Mesenchymal stem cell (in vitro differentiated cells and primary cell): ENCODE results near the gene GRK1.

Experiments
- DNase-seq: peaks from one replicate; pipeline ENCODE4 v3.0.0-alpha.2; 2013
- H2AFZ ChIP-seq: one replicate; pipeline ENCODE4 v1.6.1; 2013; ENCODE audit warnings: low read depth, mild to moderate bottlenecking, control low read depth, inconsistent platforms, low read length, moderate library complexity
- H2AK5ac ChIP-seq: 2 replicates; pipeline ENCODE4 v1.6.1; 2013; ENCODE audit warnings: low read length, moderate library complexity, mild to moderate bottlenecking, inconsistent platforms; ENCODE audit not compliant: severe bottlenecking
- H2BK120ac ChIP-seq: one replicate; pipeline ENCODE4 v1.6.1; 2013; ENCODE audit warnings: low read depth, mild to moderate bottlenecking, inconsistent platforms, low read length, moderate library complexity
- H2BK12ac ChIP-seq, 2 experiments: one replicate each; pipeline ENCODE4 v1.6.1; 2013; ENCODE audit warnings: inconsistent platforms in 2 of 2, low read length in 2 of 2, mild to moderate bottlenecking in 2 of 2, moderate library complexity in 2 of 2, control low read depth in 1 of 2
- H2BK15ac ChIP-seq: one replicate; pipeline ENCODE4 v1.6.1; 2013; ENCODE audit warnings: mild to moderate bottlenecking, low read depth, inconsistent platforms; ENCODE audit not compliant: poor library complexity, severe bottlenecking
- H2BK5ac ChIP-seq: 2 replicates; pipeline ENCODE4 v1.6.1; 2013; ENCODE audit warnings: low read depth, mild to moderate bottlenecking, low read length, control low read depth, inconsistent platforms; ENCODE audit not compliant: poor library complexity, severe bottlenecking
- H3K14ac ChIP-seq, 2 experiments: one replicate each; pipeline ENCODE4 v1.6.1; 2013; ENCODE audit warnings: inconsistent platforms in 2 of 2, low read length in 2 of 2, control low read depth in 1 of 2, mild to moderate bottlenecking in 1 of 2, moderate library complexity in 1 of 2
- H3K18ac ChIP-seq, 2 experiments: one replicate each; pipeline ENCODE4 v1.6.1; 2013; ENCODE audit warnings: inconsistent platforms in 2 of 2, low read length in 2 of 2, control low read depth in 1 of 2, low read depth in 1 of 2, mild to moderate bottlenecking in 1 of 2
- H3K23ac ChIP-seq, 2 experiments: one replicate each; pipeline ENCODE4 v1.6.1; 2013; ENCODE audit warnings: inconsistent platforms in 2 of 2, low read length in 2 of 2, mild to moderate bottlenecking in 2 of 2, moderate library complexity in 2 of 2, control low read depth in 1 of 2
- H3K27ac ChIP-seq: 2 replicates; pipeline ENCODE4 v1.5.1; 2013; ENCODE audit warnings: mild to moderate bottlenecking, moderate library complexity, low read length, control low read depth, inconsistent platforms; ENCODE audit not compliant: poor library complexity, severe bottlenecking
- H3K27me3 ChIP-seq, 2 experiments: 2 replicates each; pipeline versions ENCODE4 v1.6.1 to v1.7.0; 2013; ENCODE audit warnings: low read length in 2 of 2, mild to moderate bottlenecking in 2 of 2, moderate library complexity in 2 of 2, control low read depth in 1 of 2, inconsistent platforms in 1 of 2; ENCODE audit not compliant: control insufficient read depth in 1 of 2, insufficient read depth in 1 of 2
- H3K36me3 ChIP-seq, 2 experiments: 2 replicates each; pipeline versions ENCODE4 v1.6.1 to v1.7.0; 2013; ENCODE audit warnings: low read length in 2 of 2, control low read depth in 1 of 2, inconsistent platforms in 1 of 2, low read depth in 1 of 2, mild to moderate bottlenecking in 1 of 2; ENCODE audit not compliant: insufficient read depth in 2 of 2, control insufficient read depth in 1 of 2
- H3K4ac ChIP-seq, 2 experiments: one replicate each; pipeline ENCODE4 v1.6.1; 2013; ENCODE audit warnings: inconsistent platforms in 2 of 2, low read length in 2 of 2, mild to moderate bottlenecking in 2 of 2, moderate library complexity in 2 of 2, control low read depth in 1 of 2, low read depth in 1 of 2
- H3K4me1 ChIP-seq: 2 replicates; pipeline ENCODE4 v1.6.1; 2013; ENCODE audit warnings: low read depth, low read length, control low read depth; ENCODE audit not compliant: control insufficient read depth, insufficient read depth
- H3K4me2 ChIP-seq: 2 replicates; pipeline ENCODE4 v1.6.1; 2013; ENCODE audit warnings: low read length, mild to moderate bottlenecking, inconsistent platforms; ENCODE audit not compliant: poor library complexity, severe bottlenecking
- H3K4me3 ChIP-seq, 2 experiments: 2 replicates each; pipeline versions ENCODE4 v1.5.1 to v1.7.0; 2013; ENCODE audit warnings: low read length in 2 of 2, mild to moderate bottlenecking in 2 of 2, control low read depth in 1 of 2, low read depth in 1 of 2; ENCODE audit not compliant: insufficient read depth in 1 of 2
- H3K79me1 ChIP-seq: replicated peaks from 2 replicates; pipeline ENCODE4 v1.6.1; 2013; ENCODE audit warnings: mild to moderate bottlenecking, control low read depth, low read length, inconsistent platforms; ENCODE audit not compliant: poor library complexity, severe bottlenecking
- H3K9ac ChIP-seq: 2 replicates; pipeline ENCODE4 v1.7.0; 2013; ENCODE audit warnings: mild to moderate bottlenecking, low read length, moderate library complexity
- H3K9me3 ChIP-seq: 2 replicates; pipeline ENCODE4 v1.7.0; 2013; ENCODE audit warnings: mild to moderate bottlenecking, low read length; ENCODE audit not compliant: control insufficient read depth
- H4K8ac ChIP-seq: one replicate; pipeline ENCODE4 v1.6.1; 2013; ENCODE audit warnings: inconsistent platforms, mild to moderate bottlenecking, low read length, moderate library complexity
- H4K91ac ChIP-seq: one replicate; pipeline ENCODE4 v1.6.1; 2013; ENCODE audit warnings: mild to moderate bottlenecking, low read length, inconsistent platforms
- WGBS: methylation state at CpG from one replicate; pipeline ENCODE4 v1.1.7; 2013; ENCODE audit warnings: mixed read lengths; 5-methylcytosine and 5-hydroxymethylcytosine counted together

The GRK1 gene

GRCh38 chr13:113774177-113775107 is 107.4 kb downstream of the GRK1 start:
- H3K4me1 ChIP-seq, result peaks cover 14% of the 10 kb centered on the region
- no peak overlapping the region for H3K27ac ChIP-seq
- no peak overlapping the region for H3K4me2 ChIP-seq
- peaks cover 21 to 28% of the 10 kb centered on the region in 2 experiments for H3K27me3 ChIP-seq
- no peak overlapping the region for H2BK15ac ChIP-seq
- 78% methylated on average over 9 of the region's 9 CpGs for WGBS
- no peak overlapping the region for H2BK120ac ChIP-seq
- peaks cover 0 to 5% of the 10 kb centered on the region in 2 experiments for H3K36me3 ChIP-seq
- H4K8ac ChIP-seq, result no peak overlapping the region
- peak; percentile 22 for DNase-seq
- no peak overlapping the region for H3K23ac ChIP-seq
- peak overlapping the region in 1 of 2 experiments; percentile 56 for H3K14ac ChIP-seq
- H3K18ac ChIP-seq, result peak overlapping the region in 1 of 2 experiments; percentile 26
- peak overlapping the region; percentile 15 for H4K91ac ChIP-seq
- no peaks in the 10 kb centered on the region for H3K79me1 ChIP-seq
- H3K9me3 ChIP-seq, result peaks cover 10% of the 10 kb centered on the region
- peak overlapping the region in 1 of 2 experiments; percentile 5 for H3K4me3 ChIP-seq
- no peak overlapping the region for H3K9ac ChIP-seq
- no peak overlapping the region for H2BK5ac ChIP-seq
- H2BK12ac ChIP-seq, result no peak overlapping the region
- H2AFZ ChIP-seq, result no peak overlapping the region
- H3K4ac ChIP-seq, result no peak overlapping the region
- no peak overlapping the region for H2AK5ac ChIP-seq

DNA sequence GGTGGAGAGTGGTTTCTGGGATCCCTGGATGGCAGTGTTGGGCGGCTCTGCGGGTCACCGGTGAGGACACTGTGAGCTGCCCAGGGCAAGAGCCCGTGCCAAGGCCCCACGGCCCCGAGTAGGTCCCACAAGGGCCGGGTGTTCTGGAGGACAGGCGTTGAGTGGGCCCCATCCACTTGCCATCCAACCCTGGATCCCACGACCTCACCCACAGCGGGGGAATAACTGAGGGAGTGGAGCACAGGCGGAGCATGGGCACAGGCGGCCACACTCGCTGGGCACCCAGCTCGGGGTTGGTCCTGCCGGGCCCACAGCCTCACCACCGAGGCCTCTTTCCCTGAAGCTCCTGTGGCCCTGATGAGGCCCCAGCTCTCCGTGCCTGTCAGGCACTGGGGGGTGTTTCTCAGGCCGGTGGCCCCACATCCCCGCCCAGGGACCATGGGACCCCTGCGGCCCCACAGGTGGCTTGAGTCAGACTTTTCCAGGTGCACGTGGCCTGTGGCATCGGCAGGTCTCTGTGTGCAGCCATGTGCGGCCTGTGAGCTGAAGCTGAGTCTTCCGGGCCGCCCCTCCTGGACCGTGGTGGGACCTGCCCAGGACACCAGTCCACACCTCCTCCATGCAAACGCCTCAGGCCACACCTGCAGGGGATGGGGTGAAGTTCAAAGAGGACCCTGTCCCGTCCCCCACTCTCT is 108.6 kb downstream of the GRK1 start:
- Histone ChIP-seq H2BK5ac (no peak overlapping the region), H2BK120ac (no peak overlapping the region), H3K4me1 (peaks cover 9% of the 10 kb centered on the region), H3K23ac (no peak overlapping the region), H3K27ac (no peak overlapping the region), H4K8ac (no peak overlapping the region), H3K9ac (no peak overlapping the region), H4K91ac (no peak overlapping the region), H2BK12ac (no peak overlapping the region), H3K36me3 (peaks cover 0 to under 1% of the 10 kb centered on the region in 2 experiments), H3K4ac (no peak overlapping the region), H3K9me3 (peaks cover 10% of the 10 kb centered on the region), H2AFZ (no peak overlapping the region), H2AK5ac (no peak overlapping the region), H3K4me3 (no peak overlapping the region), H2BK15ac (no peak overlapping the region), H3K27me3 (peaks cover 21 to 28% of the 10 kb centered on the region in 2 experiments), H3K4me2 (no peak overlapping the region), H3K18ac (no peak overlapping the region), H3K14ac (no peak overlapping the region), H3K79me1 (no peaks in the 10 kb centered on the region)
- DNase-seq, result no peak
- WGBS, result 88% methylated on average over 24 of the region's 28 CpGs

GRCh38 chr13:113776231-113777125 is 109.5 kb downstream of the GRK1 start:
- Histone ChIP-seq H3K18ac (no peak overlapping the region), H3K9ac (no peak overlapping the region), H2BK5ac (no peak overlapping the region), H3K79me1 (no peaks in the 10 kb centered on the region), H2BK12ac (no peak overlapping the region), H4K91ac (no peak overlapping the region), H3K4ac (no peak overlapping the region), H3K9me3 (peaks cover 5% of the 10 kb centered on the region), H3K27ac (no peak overlapping the region), H3K4me3 (no peak overlapping the region), H4K8ac (no peak overlapping the region), H3K4me1 (peaks cover 9% of the 10 kb centered on the region), H3K27me3 (peaks cover 21 to 28% of the 10 kb centered on the region in 2 experiments), H3K14ac (no peak overlapping the region), H2BK120ac (no peak overlapping the region), H2AK5ac (no peak overlapping the region), H3K36me3 (no peaks in the 10 kb centered on the region), H3K4me2 (no peak overlapping the region), H2BK15ac (no peak overlapping the region), H2AFZ (no peak overlapping the region), H3K23ac (no peak overlapping the region)
- DNase-seq, result no peak
- 84% methylated on average over 35 of the region's 35 CpGs for WGBS
